Keratinocyte (primary cell): ENCODE data around the gene RPL13A.

ENCODE experiments used
- CTCF ChIP-seq, 3 experiments: IDR thresholded peaks in 1 of 3; conservative IDR thresholded peaks in 1 of 3; optimal IDR thresholded peaks in 1 of 3; 2 replicates in 2 of 3; 3 replicates in 1 of 3; pipeline versions ENCODE3 to v1.5.1; 2011; ENCODE audit warnings: low read length in 3 of 3, mild to moderate bottlenecking in 3 of 3, moderate library complexity in 2 of 3, control low read depth in 1 of 3, inconsistent platforms in 1 of 3; ENCODE audit not compliant: insufficient read depth in 2 of 3; ENCODE audit errors: extremely low read depth in 1 of 3
- EZH2 ChIP-seq: IDR thresholded peaks from one replicate; pipeline ENCODE4 v1.6.1; 2012; ENCODE audit warnings: inconsistent platforms, mild to moderate bottlenecking, low read length, moderate library complexity

- no peak for TF ChIP-seq CTCF (optimal IDR thresholded peaks at IDR 0.05 in 1 of 3, IDR thresholded peaks at IDR 0.05 in 1 of 3, conservative IDR thresholded peaks at IDR 0.05 in 1 of 3; ENCODE audit: extremely low read depth in 1 of 3, insufficient read depth in 2 of 3, low read length in 3 of 3)
- peak; percentile 91 for TF ChIP-seq EZH2
Observed at GRCh38 chr19:49441210-49441959, 46.0 kb upstream of the RPL13A start, which contains the start of gene SLC17A7.
